HEK293 (cell line): ENCODE measurements around the gene TBC1D13.

ENCODE experiments used
- CTCF ChIA-PET: fragments of 350-600 bp; formaldehyde crosslinking; extraction: SDS; loops from one replicate; lab custom pipeline; 2021; ENCODE audit warnings: antibody characterized with exemption; lab: Yijun Ruan, JAX
- POLR2A ChIA-PET: fragments of 300-600 bp; formaldehyde crosslinking; extraction: SDS; loops from one replicate; lab custom pipeline; 2020; ENCODE audit warnings: antibody characterized with exemption, inconsistent platforms; lab: Yijun Ruan, JAX
- H3K27ac ChIP-seq: fragments of 200-500 bp; sonication (Bioruptor generic); 2 replicates; pipeline ENCODE4 v1.5.1; 2014; ENCODE audit warnings: low read depth, low read length, control low read depth, inconsistent platforms; ENCODE audit errors: extremely low read depth
- H3K36me3 ChIP-seq, 2 experiments: fragments of 200-500 bp in 1 of 2; sonication (Bioruptor generic) in 1 of 2; 1 replicate in 1 of 2; 2 replicates in 1 of 2; pipeline ENCODE4 v1.5.1; 2014 to 2017; ENCODE audit warnings: inconsistent platforms in 2 of 2, low read length in 2 of 2; ENCODE audit not compliant: control insufficient read depth in 2 of 2, insufficient read depth in 1 of 2
- H3K4me1 ChIP-seq: fragments of 200-500 bp; sonication (Bioruptor generic); 2 replicates; pipeline ENCODE4 v1.5.1; 2014; ENCODE audit warnings: mild to moderate bottlenecking, low read length, inconsistent platforms; ENCODE audit not compliant: control insufficient read depth, insufficient read depth
- H3K4me3 ChIP-seq: 2 replicates; pipeline ENCODE4 v1.5.1; 2011; ENCODE audit warnings: low read depth, mild to moderate bottlenecking, control low read depth, low read length, moderate library complexity
- H3K9me3 ChIP-seq: fragments of 200-500 bp; sonication (Bioruptor generic); 2 replicates; pipeline ENCODE4 v1.5.1; 2014; ENCODE audit warnings: low read depth, low read length, inconsistent platforms; ENCODE audit not compliant: control insufficient read depth, insufficient read depth
- BCL11A ChIP-seq: fragments of 450-650 bp; formaldehyde crosslinking; IDR thresholded peaks from 2 replicates; pipeline ENCODE4 v1.5.1; 2016; ENCODE audit warnings: low read depth, missing biosample characterization, missing genetic modification characterization
- BCL11B ChIP-seq: fragments of 450-650 bp; formaldehyde crosslinking; IDR thresholded peaks from 2 replicates; pipeline ENCODE4 v1.5.1; 2016; ENCODE audit warnings: low read depth, missing biosample characterization, missing genetic modification characterization
- KLF1 ChIP-seq: fragments of 450-650 bp; formaldehyde crosslinking; IDR thresholded peaks from 2 replicates; pipeline ENCODE4 v1.5.1; 2016; ENCODE audit warnings: missing biosample characterization, missing genetic modification characterization
- SCRT1 ChIP-seq: fragments of 450-650 bp; formaldehyde crosslinking; IDR thresholded peaks from 2 replicates; pipeline ENCODE4 v1.5.1; 2016; ENCODE audit warnings: missing biosample characterization, missing genetic modification characterization, borderline replicate concordance
- SETDB1 ChIP-seq: IDR thresholded peaks from one replicate; pipeline ENCODE4 v1.6.1; 2017; ENCODE audit warnings: mild to moderate bottlenecking, low read length, moderate library complexity, mixed read lengths; ENCODE audit not compliant: insufficient read length
- SP3 ChIP-seq: fragments of 450-650 bp; formaldehyde crosslinking; IDR thresholded peaks from 2 replicates; pipeline ENCODE4 v1.5.1; 2016; ENCODE audit warnings: missing biosample characterization, missing genetic modification characterization
- ZNF121 ChIP-seq: fragments of 450-650 bp; formaldehyde crosslinking; IDR thresholded peaks from 2 replicates; pipeline ENCODE4 v1.5.1; 2016; ENCODE audit warnings: missing biosample characterization, missing genetic modification characterization
- ZNF155 ChIP-seq: fragments of 450-650 bp; formaldehyde crosslinking; IDR thresholded peaks from 2 replicates; pipeline ENCODE4 v1.5.1; 2016; ENCODE audit warnings: missing biosample characterization, missing genetic modification characterization
- ZNF184 ChIP-seq: fragments of 450-650 bp; IDR thresholded peaks from 2 replicates; pipeline ENCODE4 v1.5.1; 2018; ENCODE audit warnings: missing biosample characterization, mild to moderate bottlenecking, missing genetic modification characterization
- ZNF223 ChIP-seq: fragments of 450-650 bp; formaldehyde crosslinking; IDR thresholded peaks from 2 replicates; pipeline ENCODE4 v1.5.1; 2016; ENCODE audit warnings: missing biosample characterization, missing genetic modification characterization
- ZNF311 ChIP-seq: fragments of 450-650 bp; formaldehyde crosslinking; IDR thresholded peaks from 2 replicates; pipeline ENCODE4 v1.5.1; 2017; ENCODE audit warnings: missing biosample characterization, missing genetic modification characterization, borderline replicate concordance
- ZNF335 ChIP-seq: fragments of 450-650 bp; formaldehyde crosslinking; conservative IDR thresholded peaks from 2 replicates; pipeline ENCODE4 v1.5.1; 2016; ENCODE audit warnings: missing biosample characterization, missing genetic modification characterization
- ZNF473 ChIP-seq: fragments of 450-650 bp; formaldehyde crosslinking; IDR thresholded peaks from 2 replicates; pipeline ENCODE4 v1.5.1; 2017; ENCODE audit warnings: missing biosample characterization, missing genetic modification characterization
- ZNF48 ChIP-seq: fragments of 450-650 bp; formaldehyde crosslinking; IDR thresholded peaks from 2 replicates; pipeline ENCODE4 v1.5.1; 2016; ENCODE audit warnings: missing biosample characterization, missing genetic modification characterization
- ZNF510 ChIP-seq: fragments of 450-650 bp; formaldehyde crosslinking; IDR thresholded peaks from 2 replicates; pipeline ENCODE4 v1.5.1; 2018; ENCODE audit warnings: mild to moderate bottlenecking, missing genetic modification characterization, missing biosample characterization; ENCODE audit not compliant: insufficient replicate concordance
- ZNF530 ChIP-seq: fragments of 450-650 bp; formaldehyde crosslinking; IDR thresholded peaks from 2 replicates; pipeline ENCODE4 v1.5.1; 2016; ENCODE audit warnings: low read depth, missing biosample characterization, missing genetic modification characterization
- ZNF610 ChIP-seq: fragments of 450-650 bp; formaldehyde crosslinking; IDR thresholded peaks from 2 replicates; pipeline ENCODE4 v1.5.1; 2016; ENCODE audit warnings: missing biosample characterization, missing genetic modification characterization, borderline replicate concordance
- ZNF621 ChIP-seq: fragments of 450-650 bp; formaldehyde crosslinking; IDR thresholded peaks from 2 replicates; pipeline ENCODE4 v1.5.1; 2017; ENCODE audit warnings: missing biosample characterization, missing genetic modification characterization
- ZNF624 ChIP-seq: fragments of 450-650 bp; formaldehyde crosslinking; IDR thresholded peaks from 2 replicates; pipeline ENCODE4 v1.5.1; 2017; ENCODE audit warnings: missing biosample characterization, missing genetic modification characterization
- ZNF670 ChIP-seq: fragments of 450-650 bp; formaldehyde crosslinking; IDR thresholded peaks from 2 replicates; pipeline ENCODE4 v1.5.1; 2016; ENCODE audit warnings: missing biosample characterization, missing genetic modification characterization, low read depth
- ZNF843 ChIP-seq: fragments of 450-650 bp; formaldehyde crosslinking; IDR thresholded peaks from 2 replicates; pipeline ENCODE4 v1.5.1; 2016; ENCODE audit warnings: missing biosample characterization, missing genetic modification characterization

The TBC1D13 gene

GRCh38 chr9:128781187-128782070 is 5.6 kb upstream of the TBC1D13 start:
- TF ChIP-seq SETDB1 = peak; percentile 79
- TF ChIP-seq BCL11A (tag by site-specific recombination) = no peak
- TF ChIP-seq, all 188 proteins: peak for 1
- ChIA-PET POLR2A (interaction anchor here (1.1 kb wide), 1 partner anchor 37 kb away, joined by 3 read pairs; the partner anchor contains the start of gene ENDOG), CTCF (interaction anchor here (0.7 to 0.8 kb wide), 2 partner anchors 12 to 29 kb away, joined by 3 to 6 read pairs; no protein-coding TSS in a partner anchor)
- no peaks in the 10 kb centered on the region for H3K4me1 ChIP-seq
- H3K4me3 ChIP-seq = no peak overlapping the region
- H3K27ac ChIP-seq = no peak overlapping the region
- no peaks in the 10 kb centered on the region for H3K36me3 ChIP-seq
- no peaks in the 10 kb centered on the region for H3K9me3 ChIP-seq

- Histone ChIP-seq H3K9me3 (no peaks in the 10 kb centered on the region), H3K27ac (no peak overlapping the region), H3K36me3 (no peaks in the 10 kb centered on the region), H3K4me3 (no peak overlapping the region), H3K4me1 (no peaks in the 10 kb centered on the region)
- POLR2A ChIA-PET = interaction anchor here (0.6 to 1.1 kb wide), 2 partner anchors 36 to 192 kb away, joined by 3 read pairs; partner anchors contain the start of gene ENDOG
- TF ChIP-seq ZNF473 (tag by site-specific recombination) = no peak
- TF ChIP-seq ZNF48 (tag by site-specific recombination) = no peak
- TF ChIP-seq ZNF311 (tag by site-specific recombination) = no peak
- no peak for TF ChIP-seq ZNF121
- no peak for TF ChIP-seq BCL11B (tag by site-specific recombination)
- no peak for TF ChIP-seq SCRT1 (tag by site-specific recombination)
- TF ChIP-seq ZNF670 (tag by site-specific recombination) = no peak
- TF ChIP-seq ZNF624 = no peak
- no peak for TF ChIP-seq ZNF621 (tag by site-specific recombination)
- TF ChIP-seq SP3 = no peak
- CTCF ChIA-PET = interaction anchor here (0.6 to 1.4 kb wide), 3 partner anchors 13 to 68 kb away, joined by 3 read pairs; no protein-coding TSS in a partner anchor
These were observed 4.4 kb upstream of the TBC1D13 start for GRCh38 chr9:128782669-128783068.

- TF ChIP-seq ZNF184 (tag by site-specific recombination) (peak; percentile 99), ZNF223 (tag by site-specific recombination) (no peak)
- CTCF ChIA-PET = interaction anchor here (0.7 to 1.4 kb wide), 2 partner anchors 13 to 229 kb away, joined by 3 to 6 read pairs; partner anchors contain the start of gene ZER1
These were observed 1.6 kb upstream of the TBC1D13 start for GRCh38 chr9:128785427-128785826.

GRCh38 chr9:128787659-128788058 is 606 bp downstream of the TBC1D13 start:
- TF ChIP-seq ZNF530 (tag by site-specific recombination) = no peak
- TF ChIP-seq ZNF510 (tag by site-specific recombination) = no peak
- no peak for TF ChIP-seq ZNF610 (tag by site-specific recombination)
- no peak for TF ChIP-seq ZNF155 (tag by site-specific recombination)
- 0 out of 2 replicates have a peak, but pooled peaks have one; percentile 11 for TF ChIP-seq ZNF335 (tag by site-specific recombination)
- no peak for TF ChIP-seq BCL11A (tag by site-specific recombination)
- TF ChIP-seq KLF1 (tag by site-specific recombination) = no peak
- no peak for TF ChIP-seq ZNF843 (tag by site-specific recombination)
- POLR2A ChIA-PET = interaction anchor here (0.8 to 2.0 kb wide), 3 partner anchors 30 to 63 kb away, joined by 3 to 10 read pairs (median 3); partner anchors contain the start of genes ENDOG and ZDHHC12
- CTCF ChIA-PET = interaction anchor here (0.7 to 1.2 kb wide), 4 partner anchors 17 to 1467 kb away, joined by 3 to 7 read pairs (median 4); partner anchors contain the start of gene ENDOG
- Histone ChIP-seq H3K4me3 (peak overlapping the region; percentile 74), H3K4me1 (no peaks in the 10 kb centered on the region), H3K27ac (peak overlapping the region; percentile 66; the same call in 1 of the 2 replicates), H3K9me3 (no peaks in the 10 kb centered on the region), H3K36me3 (peaks cover 4 to 37% of the 10 kb centered on the region in 2 experiments)

More at GRCh38 chr9:128785427-128785826, 1.6 kb upstream of the TBC1D13 start:
- H3K9me3 ChIP-seq = no peaks in the 10 kb centered on the region
- no peak overlapping the region for H3K4me3 ChIP-seq
- H3K36me3 ChIP-seq = peaks cover 4 to 15% of the 10 kb centered on the region in 2 experiments; a peak in 2 of 3 replicates
- no peak overlapping the region for H3K27ac ChIP-seq
- POLR2A ChIA-PET = interaction anchor here (0.6 kb wide), 1 partner anchor 82 kb away, joined by 3 read pairs; no protein-coding TSS in a partner anchor
- no peaks in the 10 kb centered on the region for H3K4me1 ChIP-seq
